Brain pericyte (primary cell): ENCODE measurements around the gene MRPS17.
A peak's percentile ranks its signal among the peaks of the same experiment; 100 is the strongest.
"Not testable (repeated sequence)": the region's sequence is repeated elsewhere in the genome, so short reads cannot be mapped to it uniquely, and the experiment has no call there.

Source experiments
- DNase-seq: peaks from one replicate; pipeline ENCODE4 v3.0.0-alpha.2; 2012; ENCODE audit warnings: low read depth, low spot score

The MRPS17 gene

DNA sequence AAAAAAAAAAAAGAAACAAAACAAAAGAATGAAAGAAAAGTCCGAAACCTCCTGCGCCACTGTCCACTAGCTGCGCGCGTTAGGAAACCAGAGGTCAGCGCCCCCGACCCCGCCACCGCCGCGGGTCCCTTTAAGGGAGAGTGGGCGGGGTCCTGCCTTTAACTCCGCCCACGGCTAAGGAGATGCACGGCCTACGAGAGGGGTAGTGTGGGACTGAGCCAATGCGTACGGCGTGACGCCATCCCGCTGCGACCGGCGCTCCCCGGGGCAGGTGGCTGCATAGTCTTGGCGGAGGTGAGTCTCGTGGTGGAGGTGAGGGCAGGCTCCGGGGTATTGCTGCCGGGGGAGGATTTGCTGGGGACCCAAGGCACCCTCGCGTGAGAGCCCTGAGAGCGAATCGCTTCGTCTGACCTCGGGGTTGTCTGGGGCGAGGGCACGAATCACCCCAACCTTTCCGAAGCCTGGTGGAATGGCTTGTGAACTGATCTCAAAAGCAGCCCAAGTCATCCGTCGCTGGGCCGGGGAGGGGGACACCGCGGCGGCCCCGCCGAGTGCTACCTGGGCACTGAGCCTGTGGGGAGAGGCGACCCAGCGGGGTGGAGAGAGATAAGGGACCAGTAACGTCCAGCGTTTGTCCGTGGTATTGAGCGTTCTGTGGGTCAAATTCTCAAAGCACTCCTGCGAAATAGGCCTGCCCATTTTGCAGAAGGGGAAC lies at the start of gene MRPS17:
Gene MRPS17, plus strand, starts transcription at position 241 of the 715 bp plus-strand sequence. CDS start 1,319 bp downstream, outside the sequence.
- peak; percentile 52 for DNase-seq

DNA sequence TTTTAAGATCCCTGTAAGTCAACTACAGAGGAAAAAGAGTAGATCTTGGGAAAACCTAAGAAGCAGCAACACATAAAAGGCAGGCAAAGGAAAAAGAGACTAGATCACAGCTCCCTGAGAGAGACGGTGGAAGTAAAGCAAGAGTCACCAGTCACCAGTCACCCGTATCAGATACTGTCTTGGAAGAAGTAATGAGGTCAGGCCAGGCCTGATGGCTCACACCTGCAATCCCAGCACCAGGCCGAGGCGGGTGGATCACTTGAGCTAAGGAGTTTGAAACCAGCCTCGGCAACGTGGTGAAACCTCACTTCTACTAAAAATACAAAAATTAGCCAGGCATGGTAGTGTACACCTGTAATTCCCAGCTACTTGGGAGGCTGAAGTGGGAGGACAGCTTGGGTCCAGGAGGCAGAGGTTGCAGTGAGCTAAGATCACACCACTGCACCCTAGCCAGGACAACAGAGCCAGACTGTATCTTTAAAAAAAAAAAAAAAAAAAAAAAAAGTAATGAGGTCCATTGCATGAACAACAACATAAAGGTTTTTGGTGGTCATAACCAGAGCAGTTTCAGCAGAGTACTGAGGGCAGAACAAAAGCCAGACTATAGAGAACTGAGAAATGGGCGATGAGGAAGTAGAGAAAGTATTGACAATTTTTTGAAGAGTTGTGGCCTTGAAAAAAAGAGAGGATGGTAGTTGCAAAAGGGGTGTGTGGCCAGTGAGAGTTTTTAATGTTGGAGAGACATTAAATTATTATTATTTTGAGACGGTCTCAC lies 47.5 kb upstream of the MRPS17 start:
- no peak for DNase-seq

DNA sequence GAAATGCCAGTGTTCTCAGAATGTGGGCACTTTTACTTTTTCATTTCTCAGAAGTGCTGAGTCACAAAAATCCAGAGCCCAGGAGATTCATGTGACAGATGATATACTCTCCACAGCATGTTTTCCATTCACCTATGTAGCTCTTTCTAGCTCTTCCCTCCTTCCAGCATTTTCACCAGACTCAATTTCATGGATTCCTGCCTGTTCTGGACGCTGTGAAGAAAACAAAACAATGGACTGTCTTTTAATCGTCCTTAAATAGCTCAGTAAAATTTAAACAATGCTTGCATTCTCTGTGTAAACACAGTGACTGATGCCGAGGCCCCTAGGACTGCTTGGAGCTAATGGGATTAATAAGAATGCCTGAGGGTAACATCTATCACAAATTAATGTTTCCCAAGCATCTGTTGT lies 38.9 kb upstream of the MRPS17 start:
- no peak for DNase-seq

DNA sequence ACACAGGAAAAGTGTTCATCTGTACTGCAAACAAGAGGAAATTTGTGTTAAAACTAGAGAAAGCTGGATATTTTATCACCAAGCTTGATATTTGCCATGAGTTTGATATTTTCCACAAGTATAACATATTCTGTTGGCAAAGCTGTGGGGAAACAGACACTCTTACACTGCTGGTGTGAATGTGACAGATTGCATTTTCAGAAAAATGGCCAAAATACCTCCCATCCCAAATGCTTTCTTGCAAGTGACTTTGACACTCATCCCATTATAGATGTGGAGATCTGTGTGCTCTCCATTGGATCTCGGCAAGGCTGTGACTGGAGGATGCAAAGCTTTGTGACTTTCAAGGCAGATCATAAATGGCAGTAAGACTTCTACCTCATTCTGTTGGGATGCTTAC lies 33.9 kb upstream of the MRPS17 start:
- DNase-seq: no peak

DNA sequence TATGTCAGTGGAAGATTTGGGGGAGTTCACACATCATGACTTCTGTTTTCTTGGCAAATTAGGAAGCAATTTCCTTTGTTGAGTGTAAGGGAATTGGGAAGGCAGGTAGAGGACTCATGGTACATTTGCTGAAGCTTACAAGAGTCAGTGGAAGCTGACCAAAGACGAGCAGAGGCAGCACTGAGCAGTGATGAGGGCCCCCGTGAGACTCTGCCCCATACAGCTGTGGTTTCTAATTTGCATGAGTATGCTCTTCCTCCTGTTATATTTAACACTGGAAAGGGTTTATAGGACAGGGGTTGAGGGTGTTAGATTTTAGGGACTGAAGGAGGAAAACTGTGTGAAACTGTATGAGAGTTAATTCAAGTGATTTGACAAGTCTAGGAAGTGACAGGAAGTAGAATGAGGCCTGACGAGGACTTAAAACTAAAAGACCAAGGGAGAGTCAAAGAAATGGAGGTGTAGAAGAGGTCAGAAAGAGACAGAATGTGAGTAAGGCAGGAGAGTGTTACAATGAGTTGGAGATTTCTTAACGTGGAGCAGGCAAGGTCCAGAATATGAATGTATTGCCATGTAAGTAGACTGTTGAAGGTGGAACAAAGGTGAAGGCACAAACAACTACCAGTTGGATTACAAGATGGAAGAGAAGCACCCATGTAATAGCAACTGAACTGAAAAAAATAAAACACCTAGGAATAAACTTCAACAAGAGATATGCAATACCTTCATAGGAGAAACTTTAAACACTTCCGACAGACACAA lies 23.5 kb upstream of the MRPS17 start:
- DNase-seq: no peak

DNA sequence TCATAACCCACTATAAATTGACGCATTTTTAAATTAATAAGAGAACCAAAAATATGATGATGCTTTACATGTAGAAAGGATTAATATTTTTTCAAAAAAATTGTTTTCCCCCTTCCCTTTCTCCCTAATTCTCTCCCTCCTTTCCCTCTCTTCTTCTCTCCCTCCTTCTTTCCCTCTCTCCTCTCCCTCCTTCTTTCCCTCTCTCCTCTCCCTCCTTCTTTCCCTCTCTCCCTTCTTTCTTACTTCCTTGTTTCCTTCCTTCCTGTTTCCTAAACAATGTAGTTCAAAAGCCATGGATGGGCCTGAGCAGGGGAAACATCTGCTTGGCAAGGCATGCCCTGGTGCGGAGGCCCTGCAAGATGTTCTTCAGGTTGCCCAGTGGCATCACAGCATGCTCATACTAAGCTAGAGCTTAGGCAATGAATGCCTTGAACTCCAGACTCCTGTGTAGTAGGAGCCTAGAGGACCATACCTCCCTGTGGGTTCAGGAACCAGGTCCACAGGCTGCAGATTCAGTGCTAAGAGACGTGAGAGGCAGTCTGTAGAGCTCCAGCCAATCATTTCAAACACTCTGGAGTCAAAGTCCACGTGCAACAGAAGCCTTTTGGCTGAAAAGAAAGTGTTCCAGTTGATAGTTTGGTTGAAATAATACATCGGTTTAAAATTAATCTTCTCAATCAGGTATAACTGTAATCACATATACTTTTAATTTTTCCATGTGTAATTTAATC lies 20.1 kb upstream of the MRPS17 start:
- DNase-seq: no peak

DNA sequence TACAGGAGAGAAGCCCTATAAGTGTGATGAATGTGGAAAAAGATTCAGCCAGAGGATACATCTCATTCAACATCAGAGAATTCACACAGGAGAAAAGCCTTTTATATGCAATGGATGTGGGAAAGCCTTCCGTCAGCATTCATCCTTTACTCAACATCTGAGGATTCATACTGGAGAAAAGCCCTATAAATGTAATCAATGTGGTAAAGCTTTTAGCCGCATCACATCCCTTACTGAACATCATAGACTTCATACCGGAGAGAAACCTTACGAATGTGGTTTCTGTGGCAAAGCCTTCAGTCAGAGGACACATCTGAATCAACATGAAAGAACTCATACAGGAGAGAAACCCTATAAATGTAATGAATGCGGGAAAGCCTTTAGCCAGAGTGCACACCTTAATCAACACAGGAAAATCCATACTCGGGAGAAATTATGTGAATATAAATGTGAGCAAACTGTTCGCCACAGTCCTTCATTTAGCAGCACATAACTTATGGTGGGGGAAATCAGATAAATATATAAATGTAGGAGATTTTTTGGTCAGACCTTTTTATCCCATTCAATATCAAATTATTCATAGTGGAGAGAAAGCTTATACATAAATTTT lies 12.1 kb upstream of the MRPS17 start:
- no peak for DNase-seq

DNA sequence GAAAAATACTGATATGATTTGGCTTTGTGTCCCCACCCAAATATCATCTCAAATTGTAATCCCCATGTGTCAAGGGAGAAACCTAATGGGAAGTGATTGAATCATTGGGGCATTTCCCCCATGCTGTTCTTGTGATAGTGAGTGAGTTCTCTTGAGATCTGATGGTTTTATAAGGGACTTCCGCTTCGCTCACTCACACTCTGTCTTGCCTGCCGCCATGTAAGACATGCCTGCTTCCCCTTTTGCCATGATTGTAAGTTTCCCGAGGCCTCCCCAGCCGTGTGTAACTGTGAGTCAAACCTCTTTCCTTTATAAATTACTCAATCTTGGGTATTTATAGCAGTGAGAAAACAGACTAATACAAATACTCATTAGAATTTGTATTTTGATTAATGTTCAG lies 5.1 kb upstream of the MRPS17 start:
- DNase-seq: no peak

DNA sequence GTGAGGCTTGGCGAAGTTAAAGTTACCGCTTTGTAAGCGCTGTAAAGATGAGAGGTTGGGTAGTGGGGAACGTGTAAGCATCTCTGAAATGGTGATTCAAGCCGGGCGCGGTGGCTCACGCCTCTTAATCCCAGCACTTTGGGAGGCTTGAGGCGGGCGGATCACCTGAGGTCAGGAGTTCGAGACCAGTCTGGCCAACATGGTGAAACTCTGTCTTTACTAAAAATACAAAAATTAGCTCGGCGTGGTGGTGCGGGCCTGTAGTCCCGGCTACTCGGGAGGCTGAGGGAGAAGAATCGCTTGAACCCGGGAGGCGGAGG lies 635 bp downstream of the MRPS17 start:
- DNase-seq: not testable (repeated sequence)

DNA sequence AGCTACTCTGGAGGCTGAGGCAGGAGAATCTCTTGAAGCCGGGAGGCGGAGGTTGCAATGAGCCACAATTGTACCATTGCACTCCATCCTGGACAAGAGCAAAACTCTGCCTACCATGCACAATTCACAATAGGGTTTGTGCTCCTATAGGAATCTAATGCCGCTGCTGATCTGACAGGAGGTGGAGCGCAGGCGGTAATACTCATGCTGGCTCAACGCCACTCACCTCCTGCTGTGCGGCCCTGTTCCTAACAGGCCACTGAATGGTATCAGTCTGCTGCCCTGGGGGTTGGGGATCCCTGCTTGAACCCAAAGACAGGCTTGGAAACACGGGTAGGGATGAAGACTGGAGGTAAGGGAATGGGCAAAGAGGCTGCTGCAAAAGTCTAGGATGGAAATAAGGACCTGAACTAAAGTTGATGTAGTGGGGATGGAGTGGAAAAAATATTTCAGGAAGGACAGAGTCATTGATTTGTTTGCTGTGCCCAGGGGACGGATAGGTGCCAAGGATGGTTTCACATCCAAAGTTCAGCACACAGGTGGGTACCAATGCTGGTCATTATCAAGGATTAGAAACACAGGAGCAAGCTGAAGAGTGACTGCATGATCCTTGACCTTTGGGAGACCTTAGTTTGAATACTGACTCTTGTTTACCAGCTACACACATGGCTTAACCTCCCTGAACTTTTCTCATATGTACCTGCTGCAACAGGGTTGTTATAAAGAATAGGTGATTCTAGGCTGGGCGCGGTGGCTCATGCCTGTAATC lies 2.2 kb downstream of the MRPS17 start:
- DNase-seq: no peak

DNA sequence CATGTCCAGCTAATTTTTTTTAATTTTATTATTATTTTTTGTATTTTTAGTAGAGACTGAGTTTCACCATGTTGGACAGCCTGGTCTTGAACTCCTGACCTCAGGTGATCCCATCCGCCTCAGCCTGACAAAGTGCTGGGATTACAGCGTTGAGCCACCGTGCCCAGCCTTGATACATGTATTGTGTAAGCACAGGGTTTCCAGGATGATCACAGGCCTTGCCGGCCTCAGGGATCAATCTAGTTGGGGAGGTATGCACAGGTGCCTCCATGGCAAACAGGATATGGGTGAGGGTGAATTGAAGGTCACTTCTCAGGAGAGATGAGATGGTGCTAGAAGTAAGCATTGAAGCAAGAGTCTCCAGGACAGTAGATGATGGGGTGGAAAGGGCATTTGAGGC lies 5.5 kb downstream of the MRPS17 start:
- no peak for DNase-seq

DNA sequence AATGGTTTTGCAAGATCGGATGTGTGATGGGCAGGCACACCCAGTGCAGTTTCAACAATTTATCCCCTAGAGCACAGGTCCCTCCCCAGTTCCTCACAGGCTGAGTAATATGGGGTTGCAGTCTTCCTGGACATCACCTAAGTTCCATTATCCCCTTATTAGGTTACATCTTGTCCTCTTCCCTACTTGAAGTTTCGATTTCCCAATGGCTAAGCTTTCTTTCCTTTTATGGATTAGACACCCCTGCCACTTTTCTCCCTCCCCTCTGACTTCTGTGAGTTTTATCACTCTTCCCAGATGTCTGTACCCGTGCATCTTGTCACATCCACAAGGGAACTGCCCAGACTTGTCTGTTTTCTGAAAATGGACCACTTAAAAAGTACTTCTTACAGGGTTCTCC lies 10.3 kb downstream of the MRPS17 start:
- no peak for DNase-seq

DNA sequence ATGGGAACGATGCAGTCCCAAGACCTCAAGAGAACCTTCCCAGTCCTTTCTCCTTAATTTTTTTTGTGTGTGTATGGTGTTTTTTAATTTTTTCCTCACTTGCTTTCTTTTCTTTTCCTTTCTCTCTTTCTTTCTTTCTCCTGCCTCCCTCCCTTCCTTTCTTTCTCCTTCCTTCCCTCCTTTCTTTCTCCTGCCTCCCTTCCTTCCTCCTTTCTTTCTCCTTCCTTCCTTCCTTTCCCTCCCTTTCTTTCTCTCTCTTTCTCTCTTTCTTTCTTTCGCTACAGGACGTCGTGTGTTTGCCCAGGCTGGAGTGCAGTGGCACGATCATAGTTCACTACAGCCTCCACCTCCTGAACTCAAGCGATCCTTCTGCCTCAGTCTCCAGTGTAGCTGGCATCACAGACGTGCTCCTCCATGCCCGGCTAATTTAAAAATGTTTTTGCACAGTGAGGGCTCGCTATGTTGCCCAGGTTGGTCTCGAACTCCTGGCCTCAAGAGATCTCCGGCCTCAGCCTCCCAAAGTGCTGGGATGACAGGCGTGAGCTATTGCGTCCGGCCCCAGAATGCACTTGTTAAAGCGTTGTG lies 12.0 kb downstream of the MRPS17 start:
- no peak for DNase-seq

DNA sequence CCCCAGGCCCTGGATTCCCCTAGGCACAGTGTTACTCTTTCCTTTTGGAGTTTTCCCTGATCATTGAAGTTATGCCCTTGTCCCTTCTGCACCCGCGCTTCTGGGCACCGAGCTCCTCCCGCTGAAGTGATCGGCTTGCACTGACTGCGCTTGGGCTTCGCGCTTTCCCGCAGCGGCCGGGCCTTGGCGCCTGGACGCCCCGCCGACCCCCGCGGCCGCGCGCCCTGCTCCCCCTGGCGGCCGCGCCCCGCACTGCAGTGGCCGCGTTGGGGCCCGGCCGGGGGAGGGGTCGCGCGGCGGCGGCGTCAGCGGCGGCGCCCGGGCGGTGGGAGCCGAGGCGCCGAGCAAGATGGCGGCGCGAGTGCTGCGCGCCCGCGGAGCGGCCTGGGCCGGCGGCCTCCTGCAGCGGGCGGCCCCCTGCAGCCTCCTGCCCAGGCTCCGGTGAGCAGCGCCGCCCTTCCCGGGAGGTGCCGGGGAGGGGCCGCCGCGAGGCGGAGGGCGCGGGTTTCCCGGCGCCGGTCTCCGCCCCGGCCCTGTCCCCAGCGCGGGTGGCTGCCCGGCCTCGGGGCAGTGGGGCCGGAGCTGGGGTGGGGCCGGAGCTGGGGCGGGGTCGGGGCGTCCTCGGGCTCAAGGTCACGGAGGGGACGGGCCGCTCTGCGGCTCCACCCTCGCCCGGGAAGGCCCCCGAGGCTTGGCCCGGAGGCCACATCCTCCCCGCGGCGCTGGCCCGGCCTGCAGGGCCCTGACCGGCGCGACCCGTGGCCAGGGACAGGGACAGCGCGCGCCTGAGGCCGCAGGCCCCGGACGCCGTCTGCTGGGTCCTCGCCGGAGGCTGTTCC lies 12.8 kb downstream of the MRPS17 start, which contains the start of gene NIPSNAP2:
Gene NIPSNAP2, plus strand, starts transcription at position 325 of the 839 bp plus-strand sequence. Its CDS starts 25 bp downstream, at position 350.
- DNase-seq: no peak

DNA sequence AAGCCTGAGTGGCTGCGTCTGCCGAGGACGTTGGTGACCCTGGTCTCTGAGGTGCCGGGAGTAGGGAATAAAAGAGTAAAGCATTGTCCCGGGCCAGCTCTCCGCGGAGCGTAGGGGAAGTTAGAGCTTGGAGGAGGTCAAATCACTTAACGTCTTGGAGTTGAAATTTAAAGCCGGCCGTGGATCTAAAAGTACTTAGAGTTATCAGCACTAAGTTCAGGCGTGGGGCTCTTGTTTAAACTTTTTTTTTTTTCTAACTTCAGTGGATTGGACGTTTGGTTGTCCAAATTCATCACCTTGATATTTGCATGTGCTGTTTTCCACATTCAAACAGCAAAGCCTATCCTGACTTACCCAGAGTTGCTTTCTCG lies 13.4 kb downstream of the MRPS17 start:
- no peak for DNase-seq

DNA sequence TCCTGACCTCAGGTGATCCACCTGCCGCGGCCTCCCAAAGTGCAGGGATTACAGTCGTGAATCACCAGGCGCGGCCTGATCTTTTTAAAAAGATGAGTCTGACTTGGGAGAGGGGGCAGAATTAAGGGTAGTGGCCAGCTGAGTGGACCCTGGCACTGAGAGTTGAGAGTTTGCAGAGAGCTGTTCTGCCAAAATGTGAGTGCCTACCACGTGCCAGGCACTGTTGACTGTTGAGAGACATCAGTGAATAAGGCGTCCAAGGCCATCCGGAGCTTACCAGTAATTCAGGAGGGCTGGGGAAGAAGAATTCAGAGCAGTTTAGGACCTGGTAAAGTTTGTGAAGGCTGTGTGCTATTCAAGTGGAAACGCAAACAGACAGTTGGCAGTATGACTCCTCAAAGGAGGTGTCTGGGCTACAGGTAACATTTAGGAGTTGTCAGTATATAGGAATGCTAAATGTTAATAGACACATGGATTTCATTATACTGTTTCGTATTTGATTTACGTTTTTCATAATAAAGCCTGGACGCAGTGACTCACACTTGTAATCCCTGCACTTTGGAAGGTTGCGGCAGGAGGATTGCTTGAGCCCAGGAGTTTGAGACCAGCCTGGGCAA lies 14.2 kb downstream of the MRPS17 start:
- no peak for DNase-seq

DNA sequence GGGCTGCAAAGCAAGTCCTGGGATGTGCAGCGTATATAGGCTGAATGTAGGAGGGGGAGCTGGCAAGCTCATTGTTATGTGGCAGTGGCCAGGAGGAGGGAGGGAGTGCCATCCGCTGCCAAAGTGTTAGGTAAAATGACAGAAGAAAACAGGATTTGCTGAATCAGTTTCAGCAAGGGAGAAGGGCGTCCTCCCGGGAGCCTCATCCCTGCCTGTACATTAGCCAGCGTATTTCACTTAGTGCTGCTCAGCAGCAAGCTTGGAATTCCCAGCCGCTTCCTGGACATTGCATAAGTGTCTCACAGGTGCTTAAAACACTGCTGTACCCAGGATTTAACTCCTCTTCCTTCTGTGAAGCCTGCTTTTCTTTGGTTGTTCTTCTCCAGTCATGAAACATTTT lies 15.2 kb downstream of the MRPS17 start:
- no peak for DNase-seq

DNA sequence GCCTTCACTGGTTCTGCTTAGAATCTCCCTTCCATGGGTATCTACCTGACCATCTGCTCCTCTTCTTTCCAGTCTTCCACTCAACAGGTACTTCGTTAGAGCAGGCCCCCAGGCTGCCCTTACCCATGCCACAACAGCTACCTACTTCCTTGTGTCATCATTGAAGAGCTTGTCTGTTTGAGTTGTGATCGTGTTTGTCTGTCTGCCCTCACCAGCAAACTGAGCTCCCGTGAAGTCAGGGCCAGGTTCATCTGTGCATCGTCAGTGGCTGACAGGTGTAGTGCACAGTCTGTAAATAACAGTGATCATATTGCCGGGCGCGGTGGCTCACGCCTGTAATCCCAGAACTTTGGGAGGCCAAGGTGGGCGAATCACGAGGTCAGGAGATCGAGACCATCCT lies 17.7 kb downstream of the MRPS17 start:
- DNase-seq: no peak

DNA sequence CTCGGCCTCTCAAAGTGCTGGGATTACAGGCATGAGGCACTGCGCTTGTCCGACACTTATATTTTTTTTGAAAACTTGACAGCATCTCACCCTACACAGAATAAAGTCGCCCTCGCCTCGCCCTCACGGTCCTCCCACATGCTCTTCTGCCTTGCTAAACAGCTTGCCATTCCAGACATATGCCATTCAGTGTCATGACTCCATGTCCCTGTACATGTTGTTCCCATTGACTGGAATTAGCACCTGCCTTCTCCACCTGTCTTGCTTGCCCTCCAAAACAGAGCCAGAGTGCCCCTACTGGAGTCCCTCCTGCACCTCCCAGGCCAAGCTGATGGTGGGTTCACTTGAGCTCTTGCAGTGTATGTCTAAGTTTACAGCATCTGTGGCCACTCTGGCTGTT lies 18.9 kb downstream of the MRPS17 start:
- DNase-seq: no peak
